ENCODE data around the gene IKZF2.
"Not testable (repeated sequence)": the region's sequence is repeated elsewhere in the genome, so short reads cannot be mapped to it uniquely, and the experiment has no call there.

Gene IKZF2

GRCh38 chr2:213034585-213034984, 116.8 kb downstream of the IKZF2 start:
- Histone ChIP-seq H2AFZ (ENCODE audit: low read depth) (no peak overlapping the region), H3K4me3 (IDR thresholded peaks at IDR 0.05; ENCODE audit: insufficient read depth, low read depth, low read length) (no peak overlapping the region)
- TF ChIP-seq, protein P1, sequence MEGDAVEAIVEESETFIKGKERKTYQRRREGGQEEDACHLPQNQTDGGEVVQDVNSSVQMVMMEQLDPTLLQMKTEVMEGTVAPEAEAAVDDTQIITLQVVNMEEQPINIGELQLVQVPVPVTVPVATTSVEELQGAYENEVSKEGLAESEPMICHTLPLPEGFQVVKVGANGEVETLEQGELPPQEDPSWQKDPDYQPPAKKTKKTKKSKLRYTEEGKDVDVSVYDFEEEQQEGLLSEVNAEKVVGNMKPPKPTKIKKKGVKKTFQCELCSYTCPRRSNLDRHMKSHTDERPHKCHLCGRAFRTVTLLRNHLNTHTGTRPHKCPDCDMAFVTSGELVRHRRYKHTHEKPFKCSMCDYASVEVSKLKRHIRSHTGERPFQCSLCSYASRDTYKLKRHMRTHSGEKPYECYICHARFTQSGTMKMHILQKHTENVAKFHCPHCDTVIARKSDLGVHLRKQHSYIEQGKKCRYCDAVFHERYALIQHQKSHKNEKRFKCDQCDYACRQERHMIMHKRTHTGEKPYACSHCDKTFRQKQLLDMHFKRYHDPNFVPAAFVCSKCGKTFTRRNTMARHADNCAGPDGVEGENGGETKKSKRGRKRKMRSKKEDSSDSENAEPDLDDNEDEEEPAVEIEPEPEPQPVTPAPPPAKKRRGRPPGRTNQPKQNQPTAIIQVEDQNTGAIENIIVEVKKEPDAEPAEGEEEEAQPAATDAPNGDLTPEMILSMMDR (conservative IDR thresholded peaks at IDR 0.05; ENCODE audit: low read depth, low read length) = no peak

GRCh38 chr2:213032607-213033006, 118.8 kb downstream of the IKZF2 start:
- TF ChIP-seq, protein P1 (conservative IDR thresholded peaks at IDR 0.05; ENCODE audit: low read depth, low read length) = no peak
- H3K4me1 ChIP-seq (ENCODE audit: low read depth, poor library complexity, severe bottlenecking) = peaks cover 2% of the 10 kb centered on the region
- no peak overlapping the region for H3K9ac ChIP-seq
- H3K27ac ChIP-seq = no peak overlapping the region
- no peaks in the 10 kb centered on the region for H3K27me3 ChIP-seq (ENCODE audit: insufficient read depth, low read depth)
- no peaks in the 10 kb centered on the region for H3K79me2 ChIP-seq (ENCODE audit: insufficient read depth, low read depth)
- no peak overlapping the region for H2AFZ ChIP-seq (ENCODE audit: low read depth)
- H3K4me3 ChIP-seq (IDR thresholded peaks at IDR 0.05; ENCODE audit: insufficient read depth, low read depth, low read length) = no peak overlapping the region
- H3K36me3 ChIP-seq (ENCODE audit: insufficient read depth) = no peaks in the 10 kb centered on the region
- no peak overlapping the region for H3K4me2 ChIP-seq
- H4K20me1 ChIP-seq (ENCODE audit: insufficient read depth) = no peaks in the 10 kb centered on the region

More at GRCh38 chr2:213034585-213034984, 116.8 kb downstream of the IKZF2 start:
- Histone ChIP-seq H3K36me3 (ENCODE audit: insufficient read depth) (no peaks in the 10 kb centered on the region), H3K79me2 (ENCODE audit: insufficient read depth, low read depth) (no peaks in the 10 kb centered on the region), H4K20me1 (ENCODE audit: insufficient read depth) (no peaks in the 10 kb centered on the region), H3K27ac (no peak overlapping the region), H3K9ac (no peak overlapping the region), H3K4me2 (no peak overlapping the region), H3K4me1 (ENCODE audit: low read depth, poor library complexity, severe bottlenecking) (peaks cover 8% of the 10 kb centered on the region), H3K27me3 (ENCODE audit: insufficient read depth, low read depth) (no peaks in the 10 kb centered on the region)

DNA sequence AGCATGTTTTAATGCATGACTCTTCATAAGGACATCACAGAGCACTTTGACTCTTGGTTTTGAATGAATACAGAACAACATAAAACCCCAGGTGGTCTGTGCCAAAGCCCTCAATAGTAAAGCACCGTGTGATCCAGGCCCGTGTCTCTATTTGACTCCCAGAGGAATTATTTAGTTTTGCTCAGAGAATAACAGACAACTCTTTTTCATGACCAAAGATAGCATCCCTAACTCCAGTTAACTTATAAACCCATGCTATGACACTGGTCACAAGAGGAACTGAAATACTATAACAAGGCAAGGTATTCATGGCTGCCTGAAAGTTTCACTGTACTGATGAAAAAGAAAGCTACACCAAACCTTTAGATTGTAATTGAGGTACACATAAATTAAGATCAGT, 128.4 kb downstream of the IKZF2 start:
- Histone ChIP-seq H3K79me2 (ENCODE audit: insufficient read depth, low read depth) (no peaks in the 10 kb centered on the region), H4K20me1 (ENCODE audit: insufficient read depth) (no peaks in the 10 kb centered on the region), H3K36me3 (ENCODE audit: insufficient read depth) (no peaks in the 10 kb centered on the region), H3K27ac (no peak overlapping the region), H3K4me3 (IDR thresholded peaks at IDR 0.05; ENCODE audit: insufficient read depth, low read depth, low read length) (no peak overlapping the region), H2AFZ (ENCODE audit: low read depth) (no peak overlapping the region), H3K4me1 (ENCODE audit: low read depth, poor library complexity, severe bottlenecking) (peaks cover 1% of the 10 kb centered on the region), H3K27me3 (ENCODE audit: insufficient read depth, low read depth) (no peaks in the 10 kb centered on the region), H3K4me2 (no peak overlapping the region), H3K9ac (no peak overlapping the region)
- TF ChIP-seq, protein P1 (conservative IDR thresholded peaks at IDR 0.05; ENCODE audit: low read depth, low read length) = no peak

DNA sequence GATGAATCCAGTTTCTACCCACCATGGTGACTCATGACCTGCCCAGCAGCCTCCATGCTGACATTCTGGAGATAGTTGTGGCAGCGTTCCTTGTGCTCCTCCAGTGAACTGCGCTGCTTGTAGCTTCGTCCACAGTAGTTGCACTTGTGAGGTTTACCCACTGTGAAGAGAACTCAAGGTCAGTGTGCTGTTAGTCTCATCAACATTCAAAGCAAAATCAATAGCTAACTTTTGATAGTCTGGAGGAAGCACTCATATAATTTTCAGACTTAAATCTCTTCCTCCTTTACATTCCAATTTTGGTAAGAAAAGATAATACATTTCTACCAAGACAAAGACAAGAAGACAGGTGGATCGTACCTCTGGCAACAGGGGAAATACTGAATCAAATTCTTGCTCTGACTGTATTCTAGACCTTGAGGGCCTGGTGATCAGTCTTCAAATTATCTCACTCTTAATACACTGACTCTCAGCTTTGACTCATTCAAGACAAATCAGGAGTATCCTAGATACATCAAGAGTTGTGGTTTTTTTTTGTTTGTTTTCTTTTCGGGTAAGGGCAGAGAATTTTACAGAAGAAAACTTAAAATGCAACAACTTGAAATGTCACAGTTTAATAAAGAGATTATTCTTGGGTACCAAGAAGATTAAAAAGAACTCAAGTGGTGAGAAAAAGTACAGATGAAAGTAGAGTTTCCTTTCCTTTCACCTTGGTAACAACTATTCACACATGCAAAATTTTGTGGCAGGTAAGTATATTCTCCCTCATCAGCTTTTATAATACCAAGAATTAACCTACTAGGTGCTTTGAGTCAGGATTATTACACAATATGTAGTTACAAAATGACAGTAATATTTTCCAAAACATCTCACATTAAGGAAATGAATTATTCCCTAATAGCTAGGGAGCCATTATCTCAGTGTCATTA, 129.2 kb downstream of the IKZF2 start:
- Histone ChIP-seq H3K4me1 (ENCODE audit: low read depth, poor library complexity, severe bottlenecking) (peaks cover 9% of the 10 kb centered on the region), H3K27me3 (ENCODE audit: insufficient read depth, low read depth) (no peaks in the 10 kb centered on the region), H3K4me2 (no peak overlapping the region), H3K27ac (no peak overlapping the region), H3K4me3 (IDR thresholded peaks at IDR 0.05; ENCODE audit: insufficient read depth, low read depth, low read length) (no peak overlapping the region), H3K36me3 (ENCODE audit: insufficient read depth) (no peaks in the 10 kb centered on the region), H3K9ac (no peak overlapping the region), H3K79me2 (ENCODE audit: insufficient read depth, low read depth) (no peaks in the 10 kb centered on the region), H2AFZ (ENCODE audit: low read depth) (no peak overlapping the region), H4K20me1 (ENCODE audit: insufficient read depth) (no peaks in the 10 kb centered on the region)
- TF ChIP-seq, protein P1 (conservative IDR thresholded peaks at IDR 0.05; ENCODE audit: low read depth, low read length) = no peak

- H3K79me2 ChIP-seq (ENCODE audit: insufficient read depth, low read depth) = not testable (repeated sequence)
These were observed 130.5 kb downstream of the IKZF2 start for GRCh38 chr2:213020913-213021312.

More at GRCh38 chr2:213020913-213021312, 130.5 kb downstream of the IKZF2 start:
- H4K20me1 ChIP-seq (ENCODE audit: insufficient read depth); H3K36me3 ChIP-seq (ENCODE audit: insufficient read depth); H3K27me3 ChIP-seq (ENCODE audit: insufficient read depth, low read depth); H3K27ac ChIP-seq; H2AFZ ChIP-seq (ENCODE audit: low read depth); H3K9ac ChIP-seq; H3K4me3 ChIP-seq (IDR thresholded peaks at IDR 0.05; ENCODE audit: insufficient read depth, low read depth, low read length); H3K4me2 ChIP-seq: not testable (repeated sequence)
- peaks cover 22% of the 10 kb centered on the region for H3K4me1 ChIP-seq (ENCODE audit: low read depth, poor library complexity, severe bottlenecking)
